Epithelial cell of prostate (primary cell): ENCODE results near the gene CCDC28A.
"Not testable (repeated sequence)": the region's sequence is repeated elsewhere in the genome, so short reads cannot be mapped to it uniquely, and the experiment has no call there.

Source experiments
- DNase-seq: peaks from one replicate; pipeline ENCODE4 v3.0.0-alpha.2; 2011; ENCODE audit warnings: low read depth, low spot score
- H3K27ac ChIP-seq: fragments of 450-650 bp; 2 replicates; pipeline ENCODE4 v1.5.1; 2017; ENCODE audit warnings: mild to moderate bottlenecking

Gene CCDC28A

GRCh38 chr6:138773177-138774091 lies at the start of gene CCDC28A:
TSS of gene CCDC28A (plus strand) at chr6:138773769. CDS start at chr6:138776121, 2,352 bp downstream.
- H3K27ac ChIP-seq: peak within 1 kb of the TSS; percentile 88
- DNase-seq: peak; percentile 77

GRCh38 chr6:138724015-138724414 lies 49.6 kb upstream of the CCDC28A start:
- H3K27ac ChIP-seq: no peak overlapping the region
- no peak for DNase-seq

- H3K27ac ChIP-seq: no peak overlapping the region
- DNase-seq: peak; percentile 29
Observed at GRCh38 chr6:138726066-138726756, 47.4 kb upstream of the CCDC28A start.

GRCh38 chr6:138726757-138727097 lies 46.8 kb upstream of the CCDC28A start:
- no peak overlapping the region for H3K27ac ChIP-seq
- DNase-seq: no peak

GRCh38 chr6:138727182-138727581 lies 46.4 kb upstream of the CCDC28A start:
- no peak overlapping the region for H3K27ac ChIP-seq
- DNase-seq: no peak

- H3K27ac ChIP-seq: no peak overlapping the region
- DNase-seq: no peak
Observed at GRCh38 chr6:138728662-138729061, 44.9 kb upstream of the CCDC28A start.

GRCh38 chr6:138730037-138730436 lies 43.5 kb upstream of the CCDC28A start:
- H3K27ac ChIP-seq, DNase-seq: not testable (repeated sequence)

- no peak overlapping the region for H3K27ac ChIP-seq
- no peak for DNase-seq
Observed at GRCh38 chr6:138734585-138734984, 39.0 kb upstream of the CCDC28A start.

GRCh38 chr6:138736640-138737039 lies 36.9 kb upstream of the CCDC28A start:
- DNase-seq: no peak
- no peak overlapping the region for H3K27ac ChIP-seq

- H3K27ac ChIP-seq: no peak overlapping the region
- no peak for DNase-seq
Observed at GRCh38 chr6:138752017-138752416, 21.6 kb upstream of the CCDC28A start.

- no peak overlapping the region for H3K27ac ChIP-seq
- no peak for DNase-seq
Observed at GRCh38 chr6:138757136-138757535, 16.4 kb upstream of the CCDC28A start.

- no peak overlapping the region for H3K27ac ChIP-seq
- no peak for DNase-seq
Observed at GRCh38 chr6:138765896-138766655, 7.5 kb upstream of the CCDC28A start.

- no peak for DNase-seq
- H3K27ac ChIP-seq: no peak overlapping the region
Observed at GRCh38 chr6:138769102-138769676, 4.4 kb upstream of the CCDC28A start.

- DNase-seq: no peak
- H3K27ac ChIP-seq: no peak overlapping the region
Observed at GRCh38 chr6:138772596-138773176, 883 bp upstream of the CCDC28A start.

GRCh38 chr6:138774370-138774769 lies 801 bp downstream of the CCDC28A start:
- no peak overlapping the region for H3K27ac ChIP-seq
- no peak for DNase-seq

GRCh38 chr6:138776659-138777058 lies 3.1 kb downstream of the CCDC28A start:
- no peak for DNase-seq
- H3K27ac ChIP-seq: no peak overlapping the region

- H3K27ac ChIP-seq: no peak overlapping the region
- no peak for DNase-seq
Observed at GRCh38 chr6:138778331-138778730, 4.8 kb downstream of the CCDC28A start.

- H3K27ac ChIP-seq: no peak overlapping the region
- DNase-seq: no peak
Observed at GRCh38 chr6:138782243-138782642, 8.7 kb downstream of the CCDC28A start.

GRCh38 chr6:138785079-138785478 lies 11.5 kb downstream of the CCDC28A start:
- DNase-seq: no peak
- no peak overlapping the region for H3K27ac ChIP-seq

- DNase-seq: no peak
- H3K27ac ChIP-seq: no peak overlapping the region
Observed at GRCh38 chr6:138785980-138786379, 12.4 kb downstream of the CCDC28A start.
